ENCODE results near the gene HNF4A.
A peak's percentile ranks its signal among the peaks of the same experiment; 100 is the strongest.
"Not testable (repeated sequence)": the region's sequence is repeated elsewhere in the genome, so short reads cannot be mapped to it uniquely, and the experiment has no call there.

The HNF4A gene

DNA sequence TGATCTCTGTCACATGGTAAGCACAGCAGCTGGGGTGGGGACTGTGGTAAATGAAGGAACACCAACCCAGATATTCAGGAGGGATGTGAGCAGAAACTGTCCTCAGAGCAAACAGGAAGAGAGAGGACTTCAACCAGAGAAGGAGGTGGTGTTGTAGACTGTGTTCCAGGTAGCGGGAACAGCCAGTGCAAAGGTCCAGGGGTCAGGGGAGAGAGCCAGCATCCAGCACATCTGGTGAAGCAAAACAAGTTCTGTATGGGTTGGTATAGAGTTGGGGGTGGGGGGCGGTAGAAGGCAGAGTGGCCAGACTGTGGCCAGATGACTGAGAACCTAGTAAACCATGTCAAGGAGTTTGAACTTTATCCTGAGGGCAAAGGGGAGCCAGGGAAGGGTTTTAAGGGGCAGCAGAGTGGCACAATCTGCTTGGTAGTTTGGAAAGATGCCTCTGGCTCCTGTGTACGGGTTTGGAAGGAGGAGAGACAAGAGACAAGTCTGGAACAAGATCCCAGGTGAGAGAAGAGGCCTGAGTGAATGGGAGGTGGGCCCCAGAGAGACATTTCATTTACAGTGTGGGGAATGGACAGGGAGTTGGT lies 92.4 kb downstream of the HNF4A start:
- DNase-seq: no peak

- DNase-seq: peak; percentile 18 to 24
Observed at GRCh38 chr20:44448753-44449546, 93.5 kb downstream of the HNF4A start.

- DNase-seq: no peak
Observed at GRCh38 chr20:44449864-44450263, 94.4 kb downstream of the HNF4A start.

DNA sequence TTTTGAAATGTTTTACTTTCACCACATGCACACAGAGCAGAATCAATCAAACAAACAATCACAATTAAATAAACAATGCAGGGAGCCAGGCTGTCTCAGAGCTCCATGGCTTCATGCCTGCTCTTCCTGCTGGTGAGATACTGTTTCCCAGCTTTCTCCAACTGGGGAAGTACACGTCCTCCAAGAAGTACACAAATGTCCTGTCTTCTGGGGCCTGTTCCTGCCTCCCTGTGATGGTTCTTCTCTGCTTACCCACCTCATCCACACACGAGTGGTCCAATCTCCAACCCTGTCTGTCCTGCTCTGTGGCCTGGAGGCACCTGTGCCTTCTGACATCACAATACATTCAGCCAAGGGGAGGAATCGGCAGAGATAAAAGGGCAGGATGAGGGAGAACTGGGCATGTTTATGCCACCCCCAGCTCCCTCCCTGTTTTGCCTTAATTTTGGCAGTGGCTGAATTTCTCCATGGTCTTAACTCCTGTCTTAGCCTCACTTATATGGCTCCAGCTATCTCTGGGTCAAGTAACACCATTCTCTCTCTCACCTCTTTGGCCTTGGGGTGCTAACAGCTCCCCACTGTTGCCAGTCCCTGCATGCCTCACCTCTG lies 94.9 kb downstream of the HNF4A start:
- no peak for DNase-seq

GRCh38 chr20:44450903-44451450 lies 95.5 kb downstream of the HNF4A start:
- DNase-seq: no peak

DNA sequence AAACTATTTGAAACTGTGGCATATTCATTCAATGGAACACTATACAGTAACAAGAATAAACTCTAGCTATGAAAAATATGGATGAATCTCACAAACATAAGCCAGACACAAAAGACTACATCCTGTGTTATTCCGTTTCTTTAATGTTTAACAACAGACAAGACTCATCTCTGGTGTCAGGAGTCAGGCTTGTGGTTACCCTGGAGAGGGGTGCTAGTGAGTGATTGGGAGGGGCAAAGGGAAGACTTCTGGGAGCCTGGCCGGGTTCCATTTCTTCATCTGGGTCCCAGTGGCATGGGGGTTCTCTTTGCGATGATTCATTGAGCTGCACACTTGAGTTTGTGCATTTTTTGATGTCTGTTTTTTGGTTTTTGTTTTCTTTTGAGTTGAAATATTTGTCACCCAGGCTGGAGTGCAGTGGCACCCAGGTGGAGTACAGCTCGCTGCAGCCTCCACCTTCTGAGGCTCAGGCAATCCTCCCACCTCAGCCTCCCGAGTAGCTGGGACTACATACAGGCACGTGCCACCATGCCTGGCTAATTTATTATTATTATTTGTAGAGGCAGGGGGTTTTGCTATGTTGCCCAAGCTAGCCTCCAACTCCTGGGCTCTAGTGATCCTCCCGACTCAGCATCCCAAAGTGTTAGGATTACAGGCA lies 98.9 kb downstream of the HNF4A start:
- no peak for DNase-seq

DNA sequence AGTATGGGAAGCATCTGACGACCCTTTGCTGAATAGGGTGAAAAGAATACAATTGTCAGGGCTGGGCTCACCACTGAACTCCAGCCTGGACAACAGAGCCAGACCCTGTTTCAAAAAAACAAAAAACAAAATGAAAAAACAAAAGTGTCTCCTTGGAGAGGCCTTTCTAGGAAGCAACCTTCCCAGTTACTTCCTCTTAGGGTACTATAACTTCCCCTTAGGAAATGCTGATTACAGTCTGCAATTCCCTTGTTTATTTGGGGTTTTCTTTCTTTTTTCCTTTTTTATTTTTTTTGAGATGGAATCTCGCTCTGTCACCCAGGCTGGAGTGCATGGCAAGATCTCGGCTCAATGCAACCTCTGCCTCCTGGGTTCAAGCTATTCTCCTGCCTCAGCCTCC lies 99.6 kb downstream of the HNF4A start:
- DNase-seq: no peak

- no peak for DNase-seq
Observed at GRCh38 chr20:44456611-44457010, 101.1 kb downstream of the HNF4A start.

DNA sequence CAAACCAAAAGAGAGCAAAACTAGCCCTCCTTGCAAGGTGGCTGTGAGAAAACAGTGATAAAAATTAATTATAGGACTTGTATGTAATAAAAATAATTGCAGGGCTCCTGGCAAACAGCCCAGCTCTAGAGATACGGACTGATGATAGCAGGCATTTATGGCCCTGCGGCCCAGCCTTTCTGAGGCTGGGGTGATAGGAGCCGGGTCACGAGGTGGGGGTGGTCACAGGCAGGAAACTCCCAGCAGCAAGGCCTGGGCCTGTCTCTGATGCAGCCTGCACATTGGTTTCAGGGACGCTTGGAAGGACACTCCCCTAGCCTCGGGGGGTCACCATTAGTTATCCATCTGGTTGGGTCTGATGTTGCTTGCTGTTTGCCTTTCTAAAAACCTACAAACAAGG lies 101.5 kb downstream of the HNF4A start:
- DNase-seq: no peak

DNA sequence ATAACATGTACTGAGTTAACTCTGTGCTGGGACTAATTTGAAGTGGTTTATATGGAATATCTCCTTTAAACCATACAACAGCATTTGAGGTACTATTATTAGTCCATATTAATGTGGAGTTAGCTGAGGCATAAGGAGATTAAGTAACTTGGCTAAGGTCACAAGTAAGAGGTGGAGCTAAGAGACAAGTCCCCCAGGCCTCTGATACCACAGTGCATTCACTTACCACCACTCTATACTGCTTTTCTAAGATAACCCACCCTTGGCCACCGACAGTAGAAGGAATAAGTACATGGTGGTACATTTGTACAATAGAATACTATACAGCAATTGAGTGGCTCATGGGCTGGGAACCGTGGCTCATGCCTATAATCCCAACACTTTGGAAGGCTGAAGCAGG lies 103.8 kb downstream of the HNF4A start:
- no peak for DNase-seq

GRCh38 chr20:44460795-44461141 lies 105.3 kb downstream of the HNF4A start:
- peak; percentile 52 to 62 for DNase-seq

DNA sequence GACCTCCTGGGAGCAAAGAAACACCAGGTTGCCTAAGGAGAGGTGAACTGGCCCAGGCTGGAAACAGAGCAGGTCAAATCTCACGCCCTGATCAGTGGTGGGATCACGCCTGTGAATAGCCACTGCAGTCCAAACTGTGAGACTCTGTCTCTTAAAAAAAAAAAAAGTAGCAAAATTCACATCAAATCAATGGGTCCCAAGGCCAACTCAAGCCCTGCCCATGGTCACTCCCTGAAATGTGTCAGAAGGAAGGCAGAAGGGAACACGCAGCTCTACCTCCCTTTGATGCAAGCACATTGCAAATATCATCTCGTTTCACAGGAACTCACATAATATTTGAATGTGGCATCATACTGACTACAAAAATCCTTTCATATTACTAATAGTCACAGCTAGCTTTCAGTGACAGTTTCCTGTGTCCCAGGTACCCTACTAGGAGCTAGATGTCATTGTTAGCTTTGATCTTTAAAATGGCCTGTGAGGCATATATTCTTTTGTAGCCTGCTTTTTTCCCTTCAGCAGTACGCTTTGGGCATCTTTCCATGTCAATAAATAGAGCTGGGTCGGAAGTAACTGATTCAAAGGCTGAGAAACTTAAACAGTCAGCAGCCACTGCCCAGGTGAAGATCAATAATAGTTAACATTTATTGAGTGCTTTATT lies 105.8 kb downstream of the HNF4A start:
- DNase-seq: no peak

DNA sequence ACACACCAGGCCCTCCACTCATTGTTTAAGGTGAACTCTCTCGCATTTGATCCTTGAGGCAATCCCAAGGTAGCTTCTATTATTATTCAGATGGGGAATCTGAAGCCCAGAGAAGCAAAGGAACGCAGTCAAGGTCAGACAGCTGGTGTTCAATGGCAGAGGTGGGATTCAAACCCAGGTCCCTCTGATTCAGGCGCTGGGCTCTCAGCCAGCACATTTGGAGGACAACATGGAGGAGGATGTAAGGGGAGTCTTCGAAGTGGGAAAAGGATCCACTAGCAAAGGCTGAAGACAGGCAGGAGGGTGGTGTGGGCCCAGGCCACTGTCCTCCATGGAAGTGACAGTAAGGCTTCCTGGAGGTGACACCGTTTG lies 106.3 kb downstream of the HNF4A start:
- no peak for DNase-seq

GRCh38 chr20:44463466-44463865 lies 108.0 kb downstream of the HNF4A start:
- no peak for DNase-seq

GRCh38 chr20:44464514-44464913 lies 109.0 kb downstream of the HNF4A start:
- DNase-seq: no peak

GRCh38 chr20:44465001-44465560 lies 109.6 kb downstream of the HNF4A start:
- DNase-seq: no peak

DNA sequence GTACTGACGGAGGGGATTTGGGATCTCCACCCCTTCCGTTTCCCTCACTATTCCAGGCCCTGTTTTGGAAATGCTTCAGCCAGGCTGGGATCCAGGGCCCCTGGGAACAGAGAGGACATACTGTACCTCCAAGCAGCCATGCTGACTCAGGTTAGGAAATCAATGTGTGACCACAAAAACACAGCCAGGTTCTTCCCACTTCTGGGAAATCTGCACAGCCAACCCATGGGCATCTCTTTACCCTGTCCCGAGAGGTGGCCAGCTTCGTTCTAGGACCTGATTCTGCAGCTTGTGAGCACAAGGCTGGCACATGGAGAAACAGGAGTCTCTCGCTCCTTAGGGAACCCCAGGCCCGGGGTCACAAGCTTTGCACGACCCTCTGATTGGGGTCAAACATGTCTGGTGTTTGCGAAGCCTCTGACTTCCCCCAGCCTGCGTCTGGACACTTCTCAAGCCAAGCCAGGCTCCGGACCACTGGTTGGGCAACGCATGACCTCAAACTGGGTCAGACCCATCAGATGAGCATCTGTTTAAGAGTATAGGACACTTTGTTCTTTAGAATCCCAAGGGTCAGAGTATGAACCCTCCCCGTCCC lies 111.9 kb downstream of the HNF4A start:
- no peak for DNase-seq

- DNase-seq: no peak
Observed at GRCh38 chr20:44468044-44468782, 112.7 kb downstream of the HNF4A start.

DNA sequence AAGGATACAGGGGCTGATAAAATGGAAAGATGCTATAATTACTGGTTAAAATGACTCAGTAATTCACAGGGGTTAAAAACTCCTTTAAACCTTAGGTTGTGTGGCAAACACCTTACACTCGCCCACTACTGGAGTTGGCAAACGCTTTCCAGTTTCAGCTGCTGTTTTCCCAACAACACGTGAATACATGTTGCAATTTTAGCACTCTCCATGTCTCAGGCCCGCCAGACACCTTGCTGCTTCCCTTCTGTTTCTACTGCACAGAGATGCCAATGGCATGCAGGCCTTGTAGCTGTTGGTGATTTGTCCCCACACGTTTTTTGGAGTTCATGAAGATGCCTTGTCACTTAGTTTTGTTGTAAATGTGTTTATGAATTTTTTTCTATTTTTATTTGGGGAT lies 114.8 kb downstream of the HNF4A start:
- no peak for DNase-seq

- no peak for DNase-seq
Observed at GRCh38 chr20:44471481-44471882, 116.0 kb downstream of the HNF4A start.

DNA sequence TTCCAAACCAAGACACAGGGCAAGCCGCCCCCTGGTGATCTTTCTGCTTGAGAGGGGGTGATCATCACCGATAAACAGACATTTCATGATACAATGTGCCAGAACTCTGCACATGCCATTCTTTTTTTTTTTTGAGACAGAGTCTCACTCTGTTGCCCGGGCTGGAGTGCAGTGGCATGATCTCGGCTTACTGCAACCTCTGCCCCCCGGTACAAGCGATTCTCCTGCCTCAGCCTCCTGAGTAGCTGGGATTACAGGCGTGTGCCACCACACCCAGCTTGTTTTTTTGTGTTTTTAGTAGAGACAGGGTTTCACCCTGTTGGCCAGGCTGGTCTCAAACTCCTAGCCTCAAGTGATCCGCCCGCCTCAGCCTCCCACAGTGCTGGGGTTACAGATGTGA lies 116.8 kb downstream of the HNF4A start:
- DNase-seq: not testable (repeated sequence)

DNA sequence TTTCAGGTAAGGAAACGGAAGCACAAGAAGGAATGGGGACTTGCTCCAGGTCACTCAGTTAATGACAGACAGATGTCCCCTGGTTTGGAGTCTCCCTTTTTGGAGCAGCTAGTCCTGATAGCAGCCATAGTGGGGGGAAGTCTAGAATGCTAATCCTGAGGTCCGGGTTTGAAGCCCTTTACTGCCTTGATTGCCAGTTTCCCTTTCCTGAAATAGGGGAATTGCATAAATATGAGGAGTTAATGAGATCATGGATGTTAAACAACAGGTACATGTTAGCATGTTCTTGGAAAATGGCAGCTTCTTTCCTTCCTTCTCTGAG lies 119.8 kb downstream of the HNF4A start:
- DNase-seq: no peak
